ENCODE measurements around the gene TMOD2. TPM values are rescaled to one million over a fixed set of nuclear protein-coding genes. Genes with fewer than 3 reads are reported as not detected.

Gene TMOD2
- total RNA-seq, 1 experiment from 2014 or later, result 3.6 TPM

GRCh38 chr15:51802593-51802992 lies 51.2 kb downstream of the TMOD2 start (continued):
- TF ChIP-seq AR (CRISPR knock-in tag; IDR thresholded peaks at IDR 0.05) (no peak), RELA (CRISPR knock-in tag; IDR thresholded peaks at IDR 0.05; ENCODE audit: borderline replicate concordance) (no peak), ZNF425 (CRISPR knock-in tag; conservative IDR thresholded peaks at IDR 0.05) (no peak), ELF4 (CRISPR knock-in tag; IDR thresholded peaks at IDR 0.05; ENCODE audit: low read depth) (no peak), NFYB (CRISPR knock-in tag; conservative IDR thresholded peaks at IDR 0.05; ENCODE audit: low read depth) (no peak), NR3C1 (CRISPR knock-in tag; conservative IDR thresholded peaks at IDR 0.05; ENCODE audit: low read depth) (no peak), TEAD4 (CRISPR knock-in tag; IDR thresholded peaks at IDR 0.05) (no peak), ERG (CRISPR knock-in tag; IDR thresholded peaks at IDR 0.05) (no peak)
- TF ChIP-seq, protein P1, sequence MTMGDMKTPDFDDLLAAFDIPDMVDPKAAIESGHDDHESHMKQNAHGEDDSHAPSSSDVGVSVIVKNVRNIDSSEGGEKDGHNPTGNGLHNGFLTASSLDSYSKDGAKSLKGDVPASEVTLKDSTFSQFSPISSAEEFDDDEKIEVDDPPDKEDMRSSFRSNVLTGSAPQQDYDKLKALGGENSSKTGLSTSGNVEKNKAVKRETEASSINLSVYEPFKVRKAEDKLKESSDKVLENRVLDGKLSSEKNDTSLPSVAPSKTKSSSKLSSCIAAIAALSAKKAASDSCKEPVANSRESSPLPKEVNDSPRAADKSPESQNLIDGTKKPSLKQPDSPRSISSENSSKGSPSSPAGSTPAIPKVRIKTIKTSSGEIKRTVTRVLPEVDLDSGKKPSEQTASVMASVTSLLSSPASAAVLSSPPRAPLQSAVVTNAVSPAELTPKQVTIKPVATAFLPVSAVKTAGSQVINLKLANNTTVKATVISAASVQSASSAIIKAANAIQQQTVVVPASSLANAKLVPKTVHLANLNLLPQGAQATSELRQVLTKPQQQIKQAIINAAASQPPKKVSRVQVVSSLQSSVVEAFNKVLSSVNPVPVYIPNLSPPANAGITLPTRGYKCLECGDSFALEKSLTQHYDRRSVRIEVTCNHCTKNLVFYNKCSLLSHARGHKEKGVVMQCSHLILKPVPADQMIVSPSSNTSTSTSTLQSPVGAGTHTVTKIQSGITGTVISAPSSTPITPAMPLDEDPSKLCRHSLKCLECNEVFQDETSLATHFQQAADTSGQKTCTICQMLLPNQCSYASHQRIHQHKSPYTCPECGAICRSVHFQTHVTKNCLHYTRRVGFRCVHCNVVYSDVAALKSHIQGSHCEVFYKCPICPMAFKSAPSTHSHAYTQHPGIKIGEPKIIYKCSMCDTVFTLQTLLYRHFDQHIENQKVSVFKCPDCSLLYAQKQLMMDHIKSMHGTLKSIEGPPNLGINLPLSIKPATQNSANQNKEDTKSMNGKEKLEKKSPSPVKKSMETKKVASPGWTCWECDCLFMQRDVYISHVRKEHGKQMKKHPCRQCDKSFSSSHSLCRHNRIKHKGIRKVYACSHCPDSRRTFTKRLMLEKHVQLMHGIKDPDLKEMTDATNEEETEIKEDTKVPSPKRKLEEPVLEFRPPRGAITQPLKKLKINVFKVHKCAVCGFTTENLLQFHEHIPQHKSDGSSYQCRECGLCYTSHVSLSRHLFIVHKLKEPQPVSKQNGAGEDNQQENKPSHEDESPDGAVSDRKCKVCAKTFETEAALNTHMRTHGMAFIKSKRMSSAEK (CRISPR knock-in tag; IDR thresholded peaks at IDR 0.05; ENCODE audit: borderline replicate concordance), result no peak

- Mint-ChIP-seq H3K27me3 (ENCODE audit: low read depth) (no peaks in the 10 kb centered on the region), H3K9me3 (no peaks in the 10 kb centered on the region), H3K27ac (no peak overlapping the region), H3K4me3 (no peak overlapping the region), H3K36me3 (no peaks in the 10 kb centered on the region), H3K4me1 (no peaks in the 10 kb centered on the region)
- ChIA-PET CTCF (interaction anchor here (0.6 kb wide), 1 partner anchor 27 kb away, joined by 3 read pairs; no protein-coding TSS in a partner anchor), POLR2A (no interaction called here)
- ATAC-seq (no peak), DNase-seq (ENCODE audit: low spot score) (no peak)
- TF ChIP-seq, protein P2, sequence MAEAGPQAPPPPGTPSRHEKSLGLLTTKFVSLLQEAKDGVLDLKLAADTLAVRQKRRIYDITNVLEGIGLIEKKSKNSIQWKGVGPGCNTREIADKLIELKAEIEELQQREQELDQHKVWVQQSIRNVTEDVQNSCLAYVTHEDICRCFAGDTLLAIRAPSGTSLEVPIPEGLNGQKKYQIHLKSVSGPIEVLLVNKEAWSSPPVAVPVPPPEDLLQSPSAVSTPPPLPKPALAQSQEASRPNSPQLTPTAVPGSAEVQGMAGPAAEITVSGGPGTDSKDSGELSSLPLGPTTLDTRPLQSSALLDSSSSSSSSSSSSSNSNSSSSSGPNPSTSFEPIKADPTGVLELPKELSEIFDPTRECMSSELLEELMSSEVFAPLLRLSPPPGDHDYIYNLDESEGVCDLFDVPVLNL (CRISPR knock-in tag; IDR thresholded peaks at IDR 0.05; ENCODE audit: borderline replicate concordance, low read depth), result no peak
- TF ChIP-seq TEAD4 (CRISPR knock-in tag; IDR thresholded peaks at IDR 0.05) (no peak), CREB1 (CRISPR knock-in tag; IDR thresholded peaks at IDR 0.05) (no peak), ATF6 (CRISPR knock-in tag; IDR thresholded peaks at IDR 0.05) (no peak), ATF3 (CRISPR knock-in tag; conservative IDR thresholded peaks at IDR 0.05) (no peak), ATF1 (CRISPR knock-in tag; IDR thresholded peaks at IDR 0.05) (no peak)
- TF ChIP-seq, protein P3, sequence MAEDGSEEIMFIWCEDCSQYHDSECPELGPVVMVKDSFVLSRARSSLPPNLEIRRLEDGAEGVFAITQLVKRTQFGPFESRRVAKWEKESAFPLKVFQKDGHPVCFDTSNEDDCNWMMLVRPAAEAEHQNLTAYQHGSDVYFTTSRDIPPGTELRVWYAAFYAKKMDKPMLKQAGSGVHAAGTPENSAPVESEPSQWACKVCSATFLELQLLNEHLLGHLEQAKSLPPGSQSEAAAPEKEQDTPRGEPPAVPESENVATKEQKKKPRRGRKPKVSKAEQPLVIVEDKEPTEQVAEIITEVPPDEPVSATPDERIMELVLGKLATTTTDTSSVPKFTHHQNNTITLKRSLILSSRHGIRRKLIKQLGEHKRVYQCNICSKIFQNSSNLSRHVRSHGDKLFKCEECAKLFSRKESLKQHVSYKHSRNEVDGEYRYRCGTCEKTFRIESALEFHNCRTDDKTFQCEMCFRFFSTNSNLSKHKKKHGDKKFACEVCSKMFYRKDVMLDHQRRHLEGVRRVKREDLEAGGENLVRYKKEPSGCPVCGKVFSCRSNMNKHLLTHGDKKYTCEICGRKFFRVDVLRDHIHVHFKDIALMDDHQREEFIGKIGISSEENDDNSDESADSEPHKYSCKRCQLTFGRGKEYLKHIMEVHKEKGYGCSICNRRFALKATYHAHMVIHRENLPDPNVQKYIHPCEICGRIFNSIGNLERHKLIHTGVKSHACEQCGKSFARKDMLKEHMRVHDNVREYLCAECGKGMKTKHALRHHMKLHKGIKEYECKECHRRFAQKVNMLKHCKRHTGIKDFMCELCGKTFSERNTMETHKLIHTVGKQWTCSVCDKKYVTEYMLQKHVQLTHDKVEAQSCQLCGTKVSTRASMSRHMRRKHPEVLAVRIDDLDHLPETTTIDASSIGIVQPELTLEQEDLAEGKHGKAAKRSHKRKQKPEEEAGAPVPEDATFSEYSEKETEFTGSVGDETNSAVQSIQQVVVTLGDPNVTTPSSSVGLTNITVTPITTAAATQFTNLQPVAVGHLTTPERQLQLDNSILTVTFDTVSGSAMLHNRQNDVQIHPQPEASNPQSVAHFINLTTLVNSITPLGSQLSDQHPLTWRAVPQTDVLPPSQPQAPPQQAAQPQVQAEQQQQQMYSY (CRISPR knock-in tag; IDR thresholded peaks at IDR 0.05), result no peak
Observed at GRCh38 chr15:51803965-51804364, 52.6 kb downstream of the TMOD2 start.
